Measurements from ENCODE around the gene TAGLN. TPM values are rescaled to one million over a fixed set of nuclear protein-coding genes. Genes with fewer than 3 reads are reported as not detected.

The TAGLN gene
- total and polyA plus RNA-seq, 2 donors (not counting 1 experiment from before 2014, with no cell fraction given): 17.9 to 51.8 TPM

- no peaks in the 10 kb centered on the region for H3K9me3 Mint-ChIP-seq (ENCODE audit: insufficient read depth)
- Histone ChIP-seq H4K20me1 (ENCODE audit: control insufficient read depth, insufficient read depth, low read length, poor library complexity, severe bottlenecking) (peaks cover 11% of the 10 kb centered on the region), H3K27ac (ENCODE audit: low read length in 2 of 2) (peak overlapping the region in 1 of 2 donors; percentile 68), H3K4me1 (ENCODE audit: control insufficient read depth in 2 of 2, insufficient read depth in 2 of 2, low read length in 2 of 2) (peaks cover 15 to 35% of the 10 kb centered on the region in 2 donors), H3K4me3 (ENCODE audit: control extremely low read depth in 1 of 5, extremely low read depth in 1 of 5, insufficient read depth in 1 of 5, low read depth in 2 of 5, low read length in 4 of 5) (no peak overlapping the region), H3K9me3 (ENCODE audit: control extremely low read depth in 1 of 3, control insufficient read depth in 2 of 3, insufficient read depth in 1 of 3, low read length in 2 of 3) (no peaks in the 10 kb centered on the region), H3K4me2 (replicated peaks; ENCODE audit: low read depth, low read length, poor library complexity, severe bottlenecking) (no peak overlapping the region), H3K27me3 (replicated peaks in 1 of 4; ENCODE audit: control extremely low read depth in 1 of 4, control insufficient read depth in 3 of 4, insufficient read depth in 4 of 4, low read length in 3 of 4) (no peaks in the 10 kb centered on the region), H3K36me3 (replicated peaks in 1 of 2; ENCODE audit: control extremely low read depth in 1 of 2, control insufficient read depth in 1 of 2, extremely low read depth in 1 of 2, insufficient read depth in 2 of 2, low read length in 1 of 2) (peaks cover 0 to 55% of the 10 kb centered on the region in 2 experiments), H3K79me2 (ENCODE audit: control insufficient read depth, insufficient read depth, low read length) (no peaks in the 10 kb centered on the region), H3K9ac (ENCODE audit: low read length) (no peak overlapping the region), H2AFZ (ENCODE audit: insufficient read depth, low read depth, low read length, poor library complexity, severe bottlenecking) (no peak overlapping the region)
- TF ChIP-seq CTCF (IDR thresholded peaks at IDR 0.05) (no peak), EZH2 (IDR thresholded peaks at IDR 0.05; ENCODE audit: borderline replicate concordance, insufficient read depth, low read depth, low read length, poor library complexity, severe bottlenecking) (no peak)
- POLR2A ChIA-PET: interaction anchor here (1.1 kb wide), 1 partner anchor 13 kb away, joined by 5 read pairs; no protein-coding TSS in a partner anchor
- H3K27ac Mint-ChIP-seq: peak overlapping the region; percentile 65
- ATAC-seq (ENCODE audit: low read depth) (no peak), DNase-seq (no peak)
- H3K27me3 Mint-ChIP-seq: no peaks in the 10 kb centered on the region
- H3K4me3 Mint-ChIP-seq: no peak overlapping the region
- CTCF ChIA-PET: interaction anchor here (0.6 to 1.6 kb wide), 2 partner anchors 19 to 23 kb away, joined by 3 to 8 read pairs; partner anchors contain the start of gene SIDT2
- 92% methylated on average over 6 of the region's 7 CpGs for whole genome bisulfite sequencing (ENCODE audit: insufficient coverage)
- H3K4me1 Mint-ChIP-seq: peaks cover 26% of the 10 kb centered on the region
- intact Hi-C loops (cut with micrococcal nuclease): no loop called here
Measured at GRCh38 chr11:117202386-117203068, 3.4 kb downstream of the TAGLN start.

DNA sequence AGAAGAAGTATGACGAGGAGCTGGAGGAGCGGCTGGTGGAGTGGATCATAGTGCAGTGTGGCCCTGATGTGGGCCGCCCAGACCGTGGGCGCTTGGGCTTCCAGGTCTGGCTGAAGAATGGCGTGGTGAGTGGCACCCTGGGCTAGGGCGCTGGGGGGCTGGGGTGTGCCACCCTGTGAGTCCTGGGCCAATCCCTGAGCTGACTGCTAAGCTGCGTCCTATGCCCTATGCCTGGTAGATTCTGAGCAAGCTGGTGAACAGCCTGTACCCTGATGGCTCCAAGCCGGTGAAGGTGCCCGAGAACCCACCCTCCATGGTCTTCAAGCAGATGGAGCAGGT lies 3.9 kb downstream of the TAGLN start:
- Histone ChIP-seq H3K27ac (ENCODE audit: low read length in 2 of 2) (no peak overlapping the region), H3K4me2 (replicated peaks; ENCODE audit: low read depth, low read length, poor library complexity, severe bottlenecking) (no peak overlapping the region), H3K4me1 (ENCODE audit: control insufficient read depth in 2 of 2, insufficient read depth in 2 of 2, low read length in 2 of 2) (peaks cover 15 to 30% of the 10 kb centered on the region in 2 donors), H2AFZ (ENCODE audit: insufficient read depth, low read depth, low read length, poor library complexity, severe bottlenecking) (no peak overlapping the region), H3K79me2 (ENCODE audit: control insufficient read depth, insufficient read depth, low read length) (no peaks in the 10 kb centered on the region), H3K9ac (ENCODE audit: low read length) (no peak overlapping the region), H4K20me1 (ENCODE audit: control insufficient read depth, insufficient read depth, low read length, poor library complexity, severe bottlenecking) (peaks cover 11% of the 10 kb centered on the region), H3K36me3 (replicated peaks in 1 of 2; ENCODE audit: control extremely low read depth in 1 of 2, control insufficient read depth in 1 of 2, extremely low read depth in 1 of 2, insufficient read depth in 2 of 2, low read length in 1 of 2) (peaks cover 0 to 50% of the 10 kb centered on the region in 2 experiments), H3K9me3 (ENCODE audit: control extremely low read depth in 1 of 3, control insufficient read depth in 2 of 3, insufficient read depth in 1 of 3, low read length in 2 of 3) (no peaks in the 10 kb centered on the region), H3K4me3 (ENCODE audit: control extremely low read depth in 1 of 5, extremely low read depth in 1 of 5, insufficient read depth in 1 of 5, low read depth in 2 of 5, low read length in 4 of 5) (no peak overlapping the region), H3K27me3 (replicated peaks in 1 of 4; ENCODE audit: control extremely low read depth in 1 of 4, control insufficient read depth in 3 of 4, insufficient read depth in 4 of 4, low read length in 3 of 4) (no peaks in the 10 kb centered on the region)
- intact Hi-C loops (cut with micrococcal nuclease): no loop called here
- H3K27ac Mint-ChIP-seq: peak overlapping the region; percentile 59
- H3K27me3 Mint-ChIP-seq: no peaks in the 10 kb centered on the region
- CTCF ChIA-PET: interaction anchor here (0.9 to 1.6 kb wide), 2 partner anchors 23 to 24 kb away, joined by 3 to 8 read pairs; partner anchors contain the start of gene SIDT2
- ATAC-seq (ENCODE audit: low read depth) (no peak), DNase-seq (no peak)
- TF ChIP-seq CTCF (IDR thresholded peaks at IDR 0.05) (no peak), EZH2 (IDR thresholded peaks at IDR 0.05; ENCODE audit: borderline replicate concordance, insufficient read depth, low read depth, low read length, poor library complexity, severe bottlenecking) (no peak)
- H3K4me3 Mint-ChIP-seq: no peak overlapping the region
- POLR2A ChIA-PET: interaction anchor here (0.6 kb wide), 1 partner anchor 340 kb away, joined by 6 read pairs; no protein-coding TSS in a partner anchor
- H3K9me3 Mint-ChIP-seq (ENCODE audit: insufficient read depth): no peaks in the 10 kb centered on the region
- WGBS (ENCODE audit: insufficient coverage): over 99% methylated on average over 10 of the region's 10 CpGs
- peaks cover 21% of the 10 kb centered on the region for H3K4me1 Mint-ChIP-seq

All from B cell (primary cell).